H9 (cell line): ENCODE data around the gene ZNF831. TPM values are rescaled to one million over a fixed set of nuclear protein-coding genes. Genes with fewer than 3 reads are reported as not detected.

ENCODE experiments used
- DNase-seq: peaks from one replicate; pipeline ENCODE4 v3.0.0-alpha.2; 2017
- H2AFZ ChIP-seq: one replicate; pipeline ENCODE4 v1.6.1; 2013; ENCODE audit warnings: mild to moderate bottlenecking, low read length, control low read depth, moderate library complexity
- H2AK5ac ChIP-seq: 2 replicates; pipeline ENCODE4 v1.6.1; 2013; ENCODE audit warnings: low read length, control low read depth, mixed read lengths; ENCODE audit not compliant: insufficient read length
- H2BK120ac ChIP-seq: one replicate; pipeline ENCODE4 v1.6.1; 2013; ENCODE audit warnings: low read depth, mild to moderate bottlenecking, low read length, control low read depth, inconsistent platforms; ENCODE audit not compliant: poor library complexity, severe bottlenecking
- H2BK12ac ChIP-seq: 2 replicates; pipeline ENCODE4 v1.6.1; 2013; ENCODE audit warnings: low read length, control low read depth, mixed read lengths, low read depth; ENCODE audit not compliant: insufficient read length
- H2BK15ac ChIP-seq: 2 replicates; pipeline ENCODE4 v1.6.1; 2013; ENCODE audit warnings: low read depth, low read length, control low read depth
- H2BK20ac ChIP-seq: one replicate; pipeline ENCODE4 v1.6.1; 2013; ENCODE audit warnings: low read depth, mild to moderate bottlenecking, low read length, control low read depth, inconsistent platforms; ENCODE audit not compliant: poor library complexity, severe bottlenecking
- H2BK5ac ChIP-seq: 2 replicates; pipeline ENCODE4 v1.6.1; 2013; ENCODE audit warnings: low read length, control low read depth, mixed read lengths; ENCODE audit not compliant: insufficient read length
- H3K14ac ChIP-seq: 2 replicates; pipeline ENCODE4 v1.6.1; 2013; ENCODE audit warnings: low read length, control low read depth; ENCODE audit not compliant: insufficient read depth
- H3K18ac ChIP-seq: 2 replicates; pipeline ENCODE4 v1.6.1; 2013; ENCODE audit warnings: low read depth, mild to moderate bottlenecking, mixed read lengths, low read length, control low read depth; ENCODE audit not compliant: insufficient read length
- H3K23ac ChIP-seq: 2 replicates; pipeline ENCODE4 v1.6.1; 2013; ENCODE audit warnings: low read length, control low read depth, mixed read lengths, low read depth; ENCODE audit not compliant: insufficient read length
- H3K23me2 ChIP-seq: 2 replicates; pipeline ENCODE4 v1.6.1; 2013; ENCODE audit warnings: low read depth, mild to moderate bottlenecking, mixed read lengths, low read length, control low read depth; ENCODE audit not compliant: insufficient read length, poor library complexity, severe bottlenecking
- H3K27ac ChIP-seq: 2 replicates; pipeline ENCODE4 v1.5.1; 2013; ENCODE audit warnings: low read length, control low read depth, mixed read lengths, low read depth; ENCODE audit not compliant: insufficient read length
- H3K27me3 ChIP-seq: 2 replicates; pipeline ENCODE4 v1.6.1; 2013; ENCODE audit warnings: low read length, control low read depth, inconsistent platforms; ENCODE audit not compliant: insufficient read depth
- H3K4ac ChIP-seq: 2 replicates; pipeline ENCODE4 v1.6.1; 2013; ENCODE audit warnings: low read depth, mild to moderate bottlenecking, control low read depth, inconsistent platforms, low read length, moderate library complexity
- H3K4me1 ChIP-seq: 2 replicates; pipeline ENCODE4 v1.6.1; 2013; ENCODE audit warnings: low read length, control low read depth, inconsistent platforms; ENCODE audit not compliant: insufficient read depth
- H3K4me2 ChIP-seq: 2 replicates; pipeline ENCODE4 v1.6.1; 2013; ENCODE audit warnings: low read length, control low read depth, mixed read lengths; ENCODE audit not compliant: insufficient read length, insufficient read depth
- H3K56ac ChIP-seq: 2 replicates; pipeline ENCODE4 v1.6.1; 2013; ENCODE audit warnings: low read depth, mild to moderate bottlenecking, mixed read lengths, low read length, control low read depth; ENCODE audit not compliant: insufficient read length
- H3K79me1 ChIP-seq: 2 replicates; pipeline ENCODE4 v1.6.1; 2013; ENCODE audit warnings: low read depth, mild to moderate bottlenecking, moderate library complexity, low read length, control low read depth, inconsistent platforms; ENCODE audit not compliant: insufficient read depth, poor library complexity, severe bottlenecking
- H3K79me2 ChIP-seq: 2 replicates; pipeline ENCODE4 v1.6.1; 2013; ENCODE audit warnings: low read length, control low read depth, inconsistent platforms; ENCODE audit not compliant: insufficient read depth
- H3K9ac ChIP-seq: 2 replicates; pipeline ENCODE4 v1.6.1; 2013; ENCODE audit warnings: low read length, control low read depth, mixed read lengths; ENCODE audit not compliant: insufficient read length; ENCODE audit errors: extremely low read depth
- H3K9me3 ChIP-seq: one replicate; pipeline ENCODE4 v1.6.1; 2013; ENCODE audit warnings: low read depth, low read length, inconsistent platforms; ENCODE audit not compliant: control insufficient read depth
- H3T11ph ChIP-seq: one replicate; pipeline ENCODE4 v1.6.1; 2013; ENCODE audit warnings: mild to moderate bottlenecking, low read length, control low read depth, inconsistent platforms
- H4K20me1 ChIP-seq: one replicate; pipeline ENCODE4 v1.6.1; 2013; ENCODE audit not compliant: control insufficient read depth, insufficient read length, insufficient read depth
- H4K5ac ChIP-seq: 2 replicates; pipeline ENCODE4 v1.6.1; 2013; ENCODE audit warnings: low read depth, mild to moderate bottlenecking, mixed read lengths, low read length, control low read depth; ENCODE audit not compliant: insufficient read length
- H4K8ac ChIP-seq: replicated peaks from 2 replicates; pipeline ENCODE4 v1.6.1; 2013; ENCODE audit warnings: low read length, control low read depth, mixed read lengths, low read depth; ENCODE audit not compliant: insufficient read length
- H4K91ac ChIP-seq: 2 replicates; pipeline ENCODE4 v1.6.1; 2013; ENCODE audit warnings: low read depth, mild to moderate bottlenecking, moderate library complexity, mixed read lengths, low read length, control low read depth; ENCODE audit not compliant: insufficient read length
- H3K27ac Mint-ChIP-seq, 3 experiments: 2 replicates in 2 of 3; 3 replicates in 1 of 3; pipeline ENCODE4 v1.8.0; 2020 to 2021; ENCODE audit warnings: mixed read lengths in 3 of 3, mild to moderate bottlenecking in 1 of 3, moderate library complexity in 1 of 3
- H3K27me3 Mint-ChIP-seq: 2 replicates; pipeline ENCODE4 v1.8.0; 2021; ENCODE audit warnings: low read depth, mild to moderate bottlenecking, moderate library complexity, mixed read lengths
- H3K36me3 Mint-ChIP-seq, 3 experiments: 2 replicates in 2 of 3; 3 replicates in 1 of 3; pipeline ENCODE4 v1.8.0; 2020 to 2021; ENCODE audit warnings: low read depth in 3 of 3, mixed read lengths in 3 of 3; ENCODE audit not compliant: insufficient read depth in 1 of 3
- H3K4me1 Mint-ChIP-seq, 2 experiments: 2 replicates each; pipeline ENCODE4 v1.8.0; 2020; ENCODE audit warnings: mixed read lengths in 2 of 2
- H3K4me3 Mint-ChIP-seq, 2 experiments: 2 replicates in 1 of 2; 3 replicates in 1 of 2; pipeline ENCODE4 v1.8.0; 2020 to 2021; ENCODE audit warnings: mild to moderate bottlenecking in 2 of 2, mixed read lengths in 2 of 2, moderate library complexity in 1 of 2
- H3K9me3 Mint-ChIP-seq, 2 experiments: 2 replicates in 1 of 2; 3 replicates in 1 of 2; pipeline ENCODE4 v1.8.0; 2020; ENCODE audit warnings: mild to moderate bottlenecking in 2 of 2, mixed read lengths in 2 of 2, moderate library complexity in 1 of 2
- CTCF ChIP-seq: fragments of 200-600 bp; sonication (generic); conservative IDR thresholded peaks from 3 replicates; pipeline ENCODE4 v1.8.0; 2021; ENCODE audit warnings: antibody characterized with exemption, mild to moderate bottlenecking
- WGBS: extraction: QIAGEN DNeasy Blood & Tissue Kit; methylation state at CpG from one replicate; pipeline ENCODE4 v1.1.7; 2013; ENCODE audit warnings: missing lambda C conversion rate, low lambda C conversion rate, mixed read lengths; ENCODE audit not compliant: insufficient read length; ENCODE audit errors: extremely low coverage; 5-methylcytosine and 5-hydroxymethylcytosine counted together
- total RNA-seq: library from RNA; stranded (reverse); gene quantifications from 2 replicates; pipeline ENCODE4 v1.2.1, GENCODE V29; 2021

The ZNF831 gene
- total RNA-seq, 1 experiment from 2014 or later, result not detected

DNA sequence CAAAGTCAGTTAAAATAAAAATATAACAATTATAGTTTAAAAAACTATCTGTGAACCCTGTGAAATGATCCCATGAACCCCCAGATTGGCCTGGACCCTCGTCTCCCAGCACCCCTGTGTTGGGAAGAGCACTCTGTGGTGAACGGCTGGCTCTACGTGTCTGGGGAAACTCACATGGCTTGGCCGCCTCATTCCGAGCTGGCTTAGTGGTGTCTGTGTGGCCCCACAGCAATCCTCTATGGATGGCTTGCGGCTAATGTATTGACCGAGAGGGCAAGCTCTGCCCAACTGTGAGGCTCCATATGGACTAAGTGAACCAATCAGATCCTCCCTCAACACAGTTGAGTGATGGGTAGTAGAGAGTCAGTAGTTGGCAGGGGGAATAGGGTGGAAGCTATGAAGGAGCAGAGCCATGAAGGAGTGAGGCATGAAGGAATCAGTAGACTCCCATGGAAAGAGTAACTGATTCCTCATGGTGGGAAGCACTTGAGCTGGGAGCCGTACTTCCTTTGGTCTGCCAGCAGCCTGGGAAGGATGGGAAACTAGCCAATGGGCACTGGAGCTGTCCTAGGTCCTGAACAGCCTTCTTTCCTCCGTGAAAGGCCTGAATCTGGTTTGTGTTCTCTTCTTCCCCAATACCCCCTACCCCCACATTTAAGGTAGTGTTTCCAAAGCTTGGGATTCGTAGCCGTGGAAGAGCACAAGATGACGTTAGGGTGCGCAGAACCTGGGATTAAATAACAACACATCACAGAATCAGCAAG, 21.6 kb upstream of the ZNF831 start:
- Histone ChIP-seq H2AFZ (no peak overlapping the region), H4K5ac (no peak overlapping the region), H3K14ac (no peak overlapping the region), H3K79me1 (no peaks in the 10 kb centered on the region), H3K4me2 (no peak overlapping the region), H2BK15ac (no peak overlapping the region), H2BK5ac (no peak overlapping the region), H4K20me1 (no peaks in the 10 kb centered on the region), H2BK120ac (no peak overlapping the region), H3K79me2 (no peaks in the 10 kb centered on the region), H3K9me3 (peaks cover 14% of the 10 kb centered on the region), H3K4me1 (no peaks in the 10 kb centered on the region), H4K91ac (no peak overlapping the region), H3K56ac (no peak overlapping the region), H3K27ac (no peak overlapping the region), H3K23me2 (no peaks in the 10 kb centered on the region), H2AK5ac (no peak overlapping the region), H3T11ph (no peak overlapping the region), H2BK20ac (no peak overlapping the region), H3K27me3 (no peaks in the 10 kb centered on the region), H3K4ac (no peak overlapping the region), H3K23ac (no peak overlapping the region), H4K8ac (no peak overlapping the region), H2BK12ac (no peak overlapping the region), H3K18ac (no peak overlapping the region), H3K9ac (no peak overlapping the region)
- Mint-ChIP-seq H3K27ac (no peak overlapping the region), H3K36me3 (peaks cover 0 to 2% (median 0%) of the 10 kb centered on the region in 3 experiments; a peak in 3 of 7 replicates), H3K4me3 (no peak overlapping the region), H3K9me3 (peaks cover 28 to 29% of the 10 kb centered on the region in 2 experiments), H3K27me3 (peaks cover 11% of the 10 kb centered on the region), H3K4me1 (no peaks in the 10 kb centered on the region)
- no peak for DNase-seq
- TF ChIP-seq CTCF, result no peak
- WGBS, result no CpG with 5 or more reads among the region's 13 CpGs
